A549 treated with dexamethasone at 1 μM for 4 hours (cell line): ENCODE data around the gene GSPT2. TPM values are rescaled to one million over a fixed set of nuclear protein-coding genes. Genes with fewer than 3 reads are reported as not detected.

ENCODE experiments used
- total RNA-seq: library from RNA; stranded (reverse); fragments of 200-300 nt; extraction: Qiagen RNA extraction; gene quantifications from 5 replicates; pipeline ENCODE4 v1.2.3, GENCODE V29; 2022

GSPT2 gene
- total RNA-seq, result 8.5 to 10.0 TPM (median 9.7 TPM) in 5 replicates

DNA sequence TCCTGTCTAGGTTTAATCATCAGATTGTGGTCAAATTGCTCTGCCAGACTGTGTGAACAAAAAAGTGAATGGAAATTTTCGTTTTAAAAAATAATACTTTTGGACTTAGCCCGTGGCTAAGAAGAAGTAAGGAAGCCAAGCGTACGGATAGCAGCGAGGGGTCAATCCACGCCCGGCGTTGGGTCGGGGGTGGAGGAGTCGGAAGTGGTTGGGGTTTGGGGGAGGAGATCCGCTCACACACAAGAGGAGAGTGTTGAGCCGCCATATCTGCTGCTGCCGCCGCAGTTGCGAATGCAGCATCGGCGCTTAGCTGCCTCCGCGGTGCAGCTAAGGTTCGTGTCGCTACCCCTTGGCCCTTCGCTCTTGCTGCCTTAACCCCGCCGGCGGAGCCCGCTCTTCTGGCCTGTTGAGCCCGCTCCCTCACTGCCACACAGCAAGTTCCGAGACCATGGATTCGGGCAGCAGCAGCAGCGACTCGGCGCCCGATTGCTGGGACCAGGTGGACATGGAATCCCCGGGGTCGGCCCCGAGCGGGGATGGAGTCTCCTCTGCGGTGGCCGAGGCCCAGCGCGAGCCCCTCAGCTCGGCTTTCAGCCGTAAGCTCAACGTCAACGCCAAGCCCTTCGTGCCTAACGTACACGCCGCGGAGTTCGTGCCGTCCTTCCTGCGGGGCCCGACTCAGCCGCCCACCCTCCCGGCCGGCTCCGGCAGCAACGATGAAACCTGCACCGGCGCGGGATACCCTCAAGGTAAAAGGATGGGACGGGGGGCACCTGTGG lies at the start of gene GSPT2:
Gene GSPT2, plus strand, starts transcription at position 264 of the 779 bp plus-strand sequence. Its CDS starts 185 bp downstream, at position 449.

DNA sequence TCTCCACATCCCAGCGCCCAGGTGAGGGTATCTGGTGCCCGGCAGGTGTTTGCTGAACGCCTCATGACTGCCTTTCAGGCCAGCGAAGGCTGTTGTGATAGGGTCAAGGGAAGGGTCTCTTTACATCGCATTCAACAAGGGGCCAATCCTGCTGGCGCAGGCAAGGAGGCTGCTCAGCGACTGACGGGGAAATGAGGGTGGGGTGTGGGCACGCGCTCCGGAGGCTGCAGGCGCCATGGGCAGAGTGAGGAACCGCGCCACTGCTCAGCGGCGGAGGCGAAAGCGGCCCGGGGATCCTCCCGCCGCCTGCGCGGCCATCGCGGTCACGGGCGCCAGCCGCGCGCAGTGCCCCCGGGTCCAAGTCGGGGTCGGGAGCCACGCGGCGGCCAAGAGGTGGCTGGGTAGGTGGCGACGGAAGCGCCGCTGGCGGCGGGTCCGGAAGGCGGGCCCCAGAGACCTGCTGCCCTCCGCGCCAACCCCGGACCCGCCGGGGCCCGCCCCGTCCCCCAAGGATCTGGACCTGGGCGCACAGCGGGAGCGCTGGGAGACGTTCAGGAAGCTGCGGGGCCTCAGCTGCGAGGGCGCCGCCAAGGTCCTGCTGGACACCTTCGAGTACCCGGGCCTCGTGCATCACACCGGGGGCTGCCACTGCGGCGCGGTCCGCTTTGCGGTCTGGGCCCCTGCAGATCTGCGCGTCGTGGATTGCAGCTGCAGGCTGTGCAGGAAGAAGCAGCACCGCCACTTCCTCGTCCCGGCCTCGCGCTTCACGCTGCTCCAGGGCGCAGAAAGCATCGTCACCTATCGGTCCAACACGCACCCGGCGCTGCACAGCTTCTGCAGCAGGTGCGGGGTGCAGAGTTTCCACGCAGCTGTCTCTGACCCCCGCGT lies 32.7 kb upstream of the GSPT2 start, which contains the start of gene CENPVL1:
Gene CENPVL1, plus strand, starts transcription at position 236 of the 888 bp plus-strand sequence. Its CDS starts 0 bp downstream, at position 236.

Other genes starting within 250 kb of the GSPT2 start
- 2.6 to 3.2 TPM (median 3.0 TPM) in 5 replicates for gene NUDT11, start 246.8 kb upstream of the GSPT2 start, total RNA-seq
- 0.11 to 0.20 TPM (median 0.14 TPM) in 5 replicates for gene CENPVL3, start 124.5 kb upstream of the GSPT2 start, total RNA-seq
- not detected in 5 replicates for gene CENPVL2, start 60.6 kb upstream of the GSPT2 start, total RNA-seq
- gene CENPVL1, start 32.9 kb upstream of the GSPT2 start, total RNA-seq, result not detected in 5 replicates
- gene MAGED1, start 150.2 kb downstream of the GSPT2 start, total RNA-seq, result 70.4 to 91.7 TPM (median 84.6 TPM) in 5 replicates